ENCODE measurements around the gene CKAP4. TPM values are rescaled to one million over a fixed set of nuclear protein-coding genes. Genes with fewer than 3 reads are reported as not detected.

Gene CKAP4
- total and polyA plus RNA-seq, 2 donors (not counting 1 experiment from before 2014, with no cell fraction given) = 7.4 to 29.2 TPM

DNA sequence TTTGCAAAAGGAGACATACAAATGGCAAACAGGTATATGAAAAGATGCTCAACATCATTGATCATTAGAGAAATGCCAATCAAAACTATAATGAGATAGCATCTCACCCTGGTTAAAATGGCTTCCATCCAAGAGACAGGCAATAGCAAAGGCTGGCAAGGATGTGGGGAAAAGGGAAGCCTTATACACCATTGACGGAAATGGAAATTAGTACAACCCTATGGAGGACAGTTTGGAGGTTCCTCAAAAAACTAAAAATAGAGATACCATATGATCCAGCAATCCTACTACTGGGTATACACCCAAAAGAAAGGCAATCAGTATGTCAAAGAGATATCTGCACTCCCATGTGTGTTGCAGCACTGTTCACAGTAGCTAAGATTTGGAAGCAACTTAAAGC is 17.3 kb upstream of the CKAP4 start:
- intact Hi-C loops (cut with micrococcal nuclease) = no loop called here
- Histone ChIP-seq H3K9me3 (ENCODE audit: control extremely low read depth in 1 of 3, control insufficient read depth in 2 of 3, insufficient read depth in 1 of 3, low read length in 2 of 3) (no peaks in the 10 kb centered on the region), H2AFZ (ENCODE audit: insufficient read depth, low read depth, low read length, poor library complexity, severe bottlenecking) (no peak overlapping the region), H3K27me3 (replicated peaks in 1 of 4; ENCODE audit: control extremely low read depth in 1 of 4, control insufficient read depth in 3 of 4, insufficient read depth in 4 of 4, low read length in 3 of 4) (peaks cover 0 to 10% (median 4%) of the 10 kb centered on the region in 4 experiments), H3K36me3 (replicated peaks in 1 of 2; ENCODE audit: control extremely low read depth in 1 of 2, control insufficient read depth in 1 of 2, extremely low read depth in 1 of 2, insufficient read depth in 2 of 2, low read length in 1 of 2) (no peaks in the 10 kb centered on the region), H4K20me1 (ENCODE audit: control insufficient read depth, insufficient read depth, low read length, poor library complexity, severe bottlenecking) (no peaks in the 10 kb centered on the region), H3K4me1 (ENCODE audit: control insufficient read depth in 2 of 2, insufficient read depth in 2 of 2, low read length in 2 of 2) (peaks cover 0 to 2% of the 10 kb centered on the region in 2 donors), H3K27ac (ENCODE audit: low read length in 2 of 2) (no peak overlapping the region), H3K4me2 (replicated peaks; ENCODE audit: low read depth, low read length, poor library complexity, severe bottlenecking) (no peak overlapping the region), H3K79me2 (ENCODE audit: control insufficient read depth, insufficient read depth, low read length) (no peaks in the 10 kb centered on the region), H3K4me3 (ENCODE audit: control extremely low read depth in 1 of 5, extremely low read depth in 1 of 5, insufficient read depth in 1 of 5, low read depth in 2 of 5, low read length in 4 of 5) (no peak overlapping the region), H3K9ac (ENCODE audit: low read length) (no peak overlapping the region)
- no peak overlapping the region for H3K27ac Mint-ChIP-seq
- no peak for ATAC-seq (ENCODE audit: low read depth)
- H3K4me3 Mint-ChIP-seq = no peak overlapping the region
- POLR2A ChIA-PET = interaction anchor here (0.7 kb wide), 1 partner anchor 17 kb away, joined by 3 read pairs; no protein-coding TSS in a partner anchor
- H3K27me3 Mint-ChIP-seq = peaks cover 4% of the 10 kb centered on the region
- H3K4me1 Mint-ChIP-seq = peaks cover 2% of the 10 kb centered on the region
- DNase-seq = no peak
- WGBS (ENCODE audit: insufficient coverage) = no CpG with 5 or more reads among the region's 1 CpG
- H3K9me3 Mint-ChIP-seq (ENCODE audit: insufficient read depth) = no peaks in the 10 kb centered on the region
- no peak for TF ChIP-seq EZH2 (IDR thresholded peaks at IDR 0.05; ENCODE audit: borderline replicate concordance, insufficient read depth, low read depth, low read length, poor library complexity, severe bottlenecking)
- TF ChIP-seq, protein P1, sequence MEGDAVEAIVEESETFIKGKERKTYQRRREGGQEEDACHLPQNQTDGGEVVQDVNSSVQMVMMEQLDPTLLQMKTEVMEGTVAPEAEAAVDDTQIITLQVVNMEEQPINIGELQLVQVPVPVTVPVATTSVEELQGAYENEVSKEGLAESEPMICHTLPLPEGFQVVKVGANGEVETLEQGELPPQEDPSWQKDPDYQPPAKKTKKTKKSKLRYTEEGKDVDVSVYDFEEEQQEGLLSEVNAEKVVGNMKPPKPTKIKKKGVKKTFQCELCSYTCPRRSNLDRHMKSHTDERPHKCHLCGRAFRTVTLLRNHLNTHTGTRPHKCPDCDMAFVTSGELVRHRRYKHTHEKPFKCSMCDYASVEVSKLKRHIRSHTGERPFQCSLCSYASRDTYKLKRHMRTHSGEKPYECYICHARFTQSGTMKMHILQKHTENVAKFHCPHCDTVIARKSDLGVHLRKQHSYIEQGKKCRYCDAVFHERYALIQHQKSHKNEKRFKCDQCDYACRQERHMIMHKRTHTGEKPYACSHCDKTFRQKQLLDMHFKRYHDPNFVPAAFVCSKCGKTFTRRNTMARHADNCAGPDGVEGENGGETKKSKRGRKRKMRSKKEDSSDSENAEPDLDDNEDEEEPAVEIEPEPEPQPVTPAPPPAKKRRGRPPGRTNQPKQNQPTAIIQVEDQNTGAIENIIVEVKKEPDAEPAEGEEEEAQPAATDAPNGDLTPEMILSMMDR (IDR thresholded peaks at IDR 0.05) = no peak
- CTCF ChIA-PET = no interaction called here

DNA sequence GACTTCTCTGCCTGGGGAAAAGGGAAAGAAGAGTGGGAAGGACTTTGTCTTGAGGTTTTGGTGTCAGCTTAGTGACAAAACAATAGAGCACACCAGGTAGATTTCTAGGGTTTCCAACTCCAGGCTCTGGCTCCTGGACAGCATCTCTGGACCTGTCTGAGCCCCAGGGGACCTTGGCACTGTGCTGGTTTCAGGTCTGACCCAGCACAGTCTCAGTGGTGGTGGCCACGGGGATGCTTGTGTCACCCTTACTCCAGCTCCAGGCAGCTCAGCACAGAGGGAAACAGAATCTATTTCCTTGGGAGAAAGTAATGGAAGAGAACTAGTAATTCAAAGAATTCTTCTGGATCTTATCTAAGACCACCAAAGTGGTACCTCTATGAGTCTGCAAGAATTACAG is 11.1 kb upstream of the CKAP4 start:
- Histone ChIP-seq H3K4me1 (ENCODE audit: control insufficient read depth in 2 of 2, insufficient read depth in 2 of 2, low read length in 2 of 2) (peaks cover 0 to 4% of the 10 kb centered on the region in 2 donors), H2AFZ (ENCODE audit: insufficient read depth, low read depth, low read length, poor library complexity, severe bottlenecking) (no peak overlapping the region), H3K9ac (ENCODE audit: low read length) (no peak overlapping the region), H3K27ac (ENCODE audit: low read length in 2 of 2) (no peak overlapping the region), H4K20me1 (ENCODE audit: control insufficient read depth, insufficient read depth, low read length, poor library complexity, severe bottlenecking) (no peaks in the 10 kb centered on the region), H3K9me3 (ENCODE audit: control extremely low read depth in 1 of 3, control insufficient read depth in 2 of 3, insufficient read depth in 1 of 3, low read length in 2 of 3) (peaks cover 0 to 3% (median 0%) of the 10 kb centered on the region in 3 donors), H3K4me2 (replicated peaks; ENCODE audit: low read depth, low read length, poor library complexity, severe bottlenecking) (no peak overlapping the region), H3K27me3 (replicated peaks in 1 of 4; ENCODE audit: control extremely low read depth in 1 of 4, control insufficient read depth in 3 of 4, insufficient read depth in 4 of 4, low read length in 3 of 4) (peaks cover 0 to 10% (median 0%) of the 10 kb centered on the region in 4 experiments), H3K36me3 (replicated peaks in 1 of 2; ENCODE audit: control extremely low read depth in 1 of 2, control insufficient read depth in 1 of 2, extremely low read depth in 1 of 2, insufficient read depth in 2 of 2, low read length in 1 of 2) (no peaks in the 10 kb centered on the region), H3K4me3 (ENCODE audit: control extremely low read depth in 1 of 5, extremely low read depth in 1 of 5, insufficient read depth in 1 of 5, low read depth in 2 of 5, low read length in 4 of 5) (no peak overlapping the region), H3K79me2 (ENCODE audit: control insufficient read depth, insufficient read depth, low read length) (no peaks in the 10 kb centered on the region)
- ATAC-seq (ENCODE audit: low read depth) = no peak
- no CpG with 5 or more reads among the region's 1 CpG for WGBS (ENCODE audit: insufficient coverage)
- TF ChIP-seq, protein P1 (IDR thresholded peaks at IDR 0.05) = no peak
- TF ChIP-seq EZH2 (IDR thresholded peaks at IDR 0.05; ENCODE audit: borderline replicate concordance, insufficient read depth, low read depth, low read length, poor library complexity, severe bottlenecking) = no peak
- Mint-ChIP-seq H3K27ac (no peak overlapping the region), H3K9me3 (ENCODE audit: insufficient read depth) (no peaks in the 10 kb centered on the region), H3K4me3 (no peak overlapping the region), H3K4me1 (peaks cover 4% of the 10 kb centered on the region), H3K27me3 (peaks cover 4% of the 10 kb centered on the region)
- CTCF ChIA-PET = no interaction called here
- intact Hi-C loops (cut with micrococcal nuclease) = no loop called here
- no peak for DNase-seq
- POLR2A ChIA-PET = no interaction called here

All from B cell (primary cell).